HEK293 (cell line): ENCODE results near the gene ZEB2.

Experiments
- RBAK ChIP-seq: fragments of 450-650 bp; formaldehyde crosslinking; IDR thresholded peaks from 2 replicates; pipeline ENCODE4 v1.5.1; 2016; ENCODE audit warnings: missing biosample characterization, missing genetic modification characterization
- REPIN1 ChIP-seq: fragments of 450-650 bp; formaldehyde crosslinking; IDR thresholded peaks from 2 replicates; pipeline ENCODE4 v1.5.1; 2017; ENCODE audit warnings: missing biosample characterization, missing genetic modification characterization, low read depth
- YY1 ChIP-seq: fragments of 450-650 bp; formaldehyde crosslinking; IDR thresholded peaks from 2 replicates; pipeline ENCODE4 v1.5.1; 2018; ENCODE audit warnings: missing biosample characterization, missing genetic modification characterization
- ZBTB7A ChIP-seq: fragments of 450-650 bp; formaldehyde crosslinking; IDR thresholded peaks from 2 replicates; pipeline ENCODE4 v1.5.1; 2016; ENCODE audit warnings: low read depth, missing biosample characterization, missing genetic modification characterization
- ZNF747 ChIP-seq: fragments of 450-650 bp; formaldehyde crosslinking; IDR thresholded peaks from 2 replicates; pipeline ENCODE4 v1.5.1; 2016; ENCODE audit warnings: missing biosample characterization, missing genetic modification characterization
- TF ChIP-seq, protein P1 (sequence below): fragments of 450-650 bp; IDR thresholded peaks from 2 replicates; pipeline ENCODE4 v1.5.1; 2018; ENCODE audit warnings: missing biosample characterization, missing genetic modification characterization
- TF ChIP-seq, protein P2 (sequence below): fragments of 450-650 bp; formaldehyde crosslinking; IDR thresholded peaks from 2 replicates; pipeline ENCODE4 v1.5.1; 2016; ENCODE audit warnings: missing biosample characterization, missing genetic modification characterization
- TF ChIP-seq, protein P3 (sequence below): fragments of 450-650 bp; formaldehyde crosslinking; IDR thresholded peaks from 2 replicates; pipeline ENCODE4 v1.5.1; 2016; ENCODE audit warnings: missing biosample characterization, missing genetic modification characterization
- TF ChIP-seq, protein P4 (sequence below): fragments of 450-650 bp; formaldehyde crosslinking; IDR thresholded peaks from 2 replicates; pipeline ENCODE4 v1.5.1; 2016; ENCODE audit warnings: missing biosample characterization, missing genetic modification characterization
- TF ChIP-seq, protein P5 (sequence below): fragments of 450-650 bp; formaldehyde crosslinking; IDR thresholded peaks from 2 replicates; pipeline ENCODE4 v1.5.1; 2017; ENCODE audit warnings: missing biosample characterization, missing genetic modification characterization
- TF ChIP-seq, protein P6 (sequence below): fragments of 450-650 bp; formaldehyde crosslinking; IDR thresholded peaks from 2 replicates; pipeline ENCODE4 v1.5.1; 2016; ENCODE audit warnings: missing biosample characterization, missing genetic modification characterization, low read depth
- TF ChIP-seq, protein P7 (sequence below): fragments of 450-650 bp; formaldehyde crosslinking; IDR thresholded peaks from 2 replicates; pipeline ENCODE4 v1.5.1; 2016; ENCODE audit warnings: missing biosample characterization, missing genetic modification characterization
- TF ChIP-seq, protein P8 (sequence below): fragments of 450-650 bp; formaldehyde crosslinking; IDR thresholded peaks from 2 replicates; pipeline ENCODE4 v1.5.1; 2016; ENCODE audit warnings: missing biosample characterization, missing genetic modification characterization

DNA sequence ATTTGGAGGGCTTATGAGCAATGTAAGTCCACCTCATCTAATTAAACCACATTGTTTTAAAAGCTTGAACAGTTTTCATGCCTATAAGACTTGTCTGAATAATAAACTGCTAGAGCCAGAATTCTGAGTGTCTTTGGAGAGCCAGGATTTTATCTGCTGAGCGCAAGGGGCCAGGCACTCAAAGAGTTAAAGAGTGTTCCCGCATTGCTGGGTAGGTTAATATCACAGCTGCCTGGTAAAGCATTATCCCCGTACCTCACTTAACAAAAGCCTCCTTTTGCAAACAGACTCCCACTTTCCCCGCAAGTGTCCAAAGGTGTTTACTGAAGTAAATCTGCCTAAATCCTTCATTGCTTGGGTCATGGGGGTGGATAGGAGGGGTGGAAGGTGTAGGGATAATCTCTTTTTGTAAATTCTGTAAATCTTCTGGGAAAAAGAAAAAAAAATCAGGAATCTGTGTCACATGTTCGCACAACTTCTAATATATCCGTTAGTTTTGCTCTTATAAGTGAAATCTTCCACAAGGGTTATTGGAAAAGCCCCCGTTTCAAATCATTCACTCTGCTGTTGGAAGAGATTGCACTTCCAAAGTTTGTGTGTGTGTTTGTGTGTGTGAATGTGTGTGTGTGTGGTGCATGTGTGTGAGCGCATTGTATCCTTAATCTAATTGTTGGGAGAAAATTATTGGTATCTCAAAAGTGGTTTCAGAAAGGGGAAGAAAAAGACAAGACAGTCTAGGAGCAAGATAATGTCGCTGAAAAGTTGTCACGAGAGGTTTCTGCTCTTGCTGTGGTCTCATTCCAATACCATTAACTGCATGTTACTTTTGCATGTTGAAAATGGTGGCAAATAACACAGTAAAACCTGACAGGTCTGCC is 10.7 kb downstream of the ZEB2 start:
- TF ChIP-seq, protein P1, sequence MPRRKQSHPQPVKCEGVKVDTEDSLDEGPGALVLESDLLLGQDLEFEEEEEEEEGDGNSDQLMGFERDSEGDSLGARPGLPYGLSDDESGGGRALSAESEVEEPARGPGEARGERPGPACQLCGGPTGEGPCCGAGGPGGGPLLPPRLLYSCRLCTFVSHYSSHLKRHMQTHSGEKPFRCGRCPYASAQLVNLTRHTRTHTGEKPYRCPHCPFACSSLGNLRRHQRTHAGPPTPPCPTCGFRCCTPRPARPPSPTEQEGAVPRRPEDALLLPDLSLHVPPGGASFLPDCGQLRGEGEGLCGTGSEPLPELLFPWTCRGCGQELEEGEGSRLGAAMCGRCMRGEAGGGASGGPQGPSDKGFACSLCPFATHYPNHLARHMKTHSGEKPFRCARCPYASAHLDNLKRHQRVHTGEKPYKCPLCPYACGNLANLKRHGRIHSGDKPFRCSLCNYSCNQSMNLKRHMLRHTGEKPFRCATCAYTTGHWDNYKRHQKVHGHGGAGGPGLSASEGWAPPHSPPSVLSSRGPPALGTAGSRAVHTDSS (tag by site-specific recombination): no peak
- TF ChIP-seq, protein P2, sequence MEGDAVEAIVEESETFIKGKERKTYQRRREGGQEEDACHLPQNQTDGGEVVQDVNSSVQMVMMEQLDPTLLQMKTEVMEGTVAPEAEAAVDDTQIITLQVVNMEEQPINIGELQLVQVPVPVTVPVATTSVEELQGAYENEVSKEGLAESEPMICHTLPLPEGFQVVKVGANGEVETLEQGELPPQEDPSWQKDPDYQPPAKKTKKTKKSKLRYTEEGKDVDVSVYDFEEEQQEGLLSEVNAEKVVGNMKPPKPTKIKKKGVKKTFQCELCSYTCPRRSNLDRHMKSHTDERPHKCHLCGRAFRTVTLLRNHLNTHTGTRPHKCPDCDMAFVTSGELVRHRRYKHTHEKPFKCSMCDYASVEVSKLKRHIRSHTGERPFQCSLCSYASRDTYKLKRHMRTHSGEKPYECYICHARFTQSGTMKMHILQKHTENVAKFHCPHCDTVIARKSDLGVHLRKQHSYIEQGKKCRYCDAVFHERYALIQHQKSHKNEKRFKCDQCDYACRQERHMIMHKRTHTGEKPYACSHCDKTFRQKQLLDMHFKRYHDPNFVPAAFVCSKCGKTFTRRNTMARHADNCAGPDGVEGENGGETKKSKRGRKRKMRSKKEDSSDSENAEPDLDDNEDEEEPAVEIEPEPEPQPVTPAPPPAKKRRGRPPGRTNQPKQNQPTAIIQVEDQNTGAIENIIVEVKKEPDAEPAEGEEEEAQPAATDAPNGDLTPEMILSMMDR (tag by site-specific recombination): no peak
- TF ChIP-seq, protein P3, sequence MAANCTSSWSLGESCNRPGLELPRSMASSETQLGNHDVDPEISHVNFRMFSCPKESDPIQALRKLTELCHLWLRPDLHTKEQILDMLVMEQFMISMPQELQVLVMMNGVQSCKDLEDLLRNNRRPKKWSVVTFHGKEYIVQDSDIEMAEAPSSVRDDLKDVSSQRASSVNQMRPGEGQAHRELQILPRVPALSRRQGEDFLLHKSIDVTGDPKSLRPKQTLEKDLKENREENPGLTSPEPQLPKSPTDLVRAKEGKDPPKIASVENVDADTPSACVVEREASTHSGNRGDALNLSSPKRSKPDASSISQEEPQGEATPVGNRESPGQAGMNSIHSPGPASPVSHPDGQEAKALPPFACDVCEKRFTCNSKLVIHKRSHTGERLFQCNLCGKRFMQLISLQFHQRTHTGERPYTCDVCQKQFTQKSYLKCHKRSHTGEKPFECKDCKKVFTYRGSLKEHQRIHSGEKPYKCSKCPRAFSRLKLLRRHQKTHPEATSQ: no peak
- no peak for TF ChIP-seq REPIN1 (tag by site-specific recombination)
- TF ChIP-seq ZNF747: no peak
- TF ChIP-seq, protein P4, sequence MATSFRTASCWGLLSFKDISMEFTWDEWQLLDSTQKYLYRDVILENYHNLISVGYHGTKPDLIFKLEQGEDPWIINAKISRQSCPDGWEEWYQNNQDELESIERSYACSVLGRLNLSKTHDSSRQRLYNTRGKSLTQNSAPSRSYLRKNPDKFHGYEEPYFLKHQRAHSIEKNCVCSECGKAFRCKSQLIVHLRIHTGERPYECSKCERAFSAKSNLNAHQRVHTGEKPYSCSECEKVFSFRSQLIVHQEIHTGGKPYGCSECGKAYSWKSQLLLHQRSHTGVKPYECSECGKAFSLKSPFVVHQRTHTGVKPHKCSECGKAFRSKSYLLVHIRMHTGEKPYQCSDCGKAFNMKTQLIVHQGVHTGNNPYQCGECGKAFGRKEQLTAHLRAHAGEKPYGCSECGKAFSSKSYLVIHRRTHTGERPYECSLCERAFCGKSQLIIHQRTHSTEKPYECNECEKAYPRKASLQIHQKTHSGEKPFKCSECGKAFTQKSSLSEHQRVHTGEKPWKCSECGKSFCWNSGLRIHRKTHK (tag by site-specific recombination): no peak
- TF ChIP-seq YY1 (tag by site-specific recombination): no peak
- TF ChIP-seq, protein P5, sequence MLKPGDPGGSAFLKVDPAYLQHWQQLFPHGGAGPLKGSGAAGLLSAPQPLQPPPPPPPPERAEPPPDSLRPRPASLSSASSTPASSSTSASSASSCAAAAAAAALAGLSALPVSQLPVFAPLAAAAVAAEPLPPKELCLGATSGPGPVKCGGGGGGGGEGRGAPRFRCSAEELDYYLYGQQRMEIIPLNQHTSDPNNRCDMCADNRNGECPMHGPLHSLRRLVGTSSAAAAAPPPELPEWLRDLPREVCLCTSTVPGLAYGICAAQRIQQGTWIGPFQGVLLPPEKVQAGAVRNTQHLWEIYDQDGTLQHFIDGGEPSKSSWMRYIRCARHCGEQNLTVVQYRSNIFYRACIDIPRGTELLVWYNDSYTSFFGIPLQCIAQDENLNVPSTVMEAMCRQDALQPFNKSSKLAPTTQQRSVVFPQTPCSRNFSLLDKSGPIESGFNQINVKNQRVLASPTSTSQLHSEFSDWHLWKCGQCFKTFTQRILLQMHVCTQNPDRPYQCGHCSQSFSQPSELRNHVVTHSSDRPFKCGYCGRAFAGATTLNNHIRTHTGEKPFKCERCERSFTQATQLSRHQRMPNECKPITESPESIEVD (tag by site-specific recombination): no peak
- no peak for TF ChIP-seq ZBTB7A
- TF ChIP-seq, protein P6, sequence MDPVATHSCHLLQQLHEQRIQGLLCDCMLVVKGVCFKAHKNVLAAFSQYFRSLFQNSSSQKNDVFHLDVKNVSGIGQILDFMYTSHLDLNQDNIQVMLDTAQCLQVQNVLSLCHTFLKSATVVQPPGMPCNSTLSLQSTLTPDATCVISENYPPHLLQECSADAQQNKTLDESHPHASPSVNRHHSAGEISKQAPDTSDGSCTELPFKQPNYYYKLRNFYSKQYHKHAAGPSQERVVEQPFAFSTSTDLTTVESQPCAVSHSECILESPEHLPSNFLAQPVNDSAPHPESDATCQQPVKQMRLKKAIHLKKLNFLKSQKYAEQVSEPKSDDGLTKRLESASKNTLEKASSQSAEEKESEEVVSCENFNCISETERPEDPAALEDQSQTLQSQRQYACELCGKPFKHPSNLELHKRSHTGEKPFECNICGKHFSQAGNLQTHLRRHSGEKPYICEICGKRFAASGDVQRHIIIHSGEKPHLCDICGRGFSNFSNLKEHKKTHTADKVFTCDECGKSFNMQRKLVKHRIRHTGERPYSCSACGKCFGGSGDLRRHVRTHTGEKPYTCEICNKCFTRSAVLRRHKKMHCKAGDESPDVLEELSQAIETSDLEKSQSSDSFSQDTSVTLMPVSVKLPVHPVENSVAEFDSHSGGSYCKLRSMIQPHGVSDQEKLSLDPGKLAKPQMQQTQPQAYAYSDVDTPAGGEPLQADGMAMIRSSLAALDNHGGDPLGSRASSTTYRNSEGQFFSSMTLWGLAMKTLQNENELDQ (tag by site-specific recombination): no peak
- TF ChIP-seq, protein P7, sequence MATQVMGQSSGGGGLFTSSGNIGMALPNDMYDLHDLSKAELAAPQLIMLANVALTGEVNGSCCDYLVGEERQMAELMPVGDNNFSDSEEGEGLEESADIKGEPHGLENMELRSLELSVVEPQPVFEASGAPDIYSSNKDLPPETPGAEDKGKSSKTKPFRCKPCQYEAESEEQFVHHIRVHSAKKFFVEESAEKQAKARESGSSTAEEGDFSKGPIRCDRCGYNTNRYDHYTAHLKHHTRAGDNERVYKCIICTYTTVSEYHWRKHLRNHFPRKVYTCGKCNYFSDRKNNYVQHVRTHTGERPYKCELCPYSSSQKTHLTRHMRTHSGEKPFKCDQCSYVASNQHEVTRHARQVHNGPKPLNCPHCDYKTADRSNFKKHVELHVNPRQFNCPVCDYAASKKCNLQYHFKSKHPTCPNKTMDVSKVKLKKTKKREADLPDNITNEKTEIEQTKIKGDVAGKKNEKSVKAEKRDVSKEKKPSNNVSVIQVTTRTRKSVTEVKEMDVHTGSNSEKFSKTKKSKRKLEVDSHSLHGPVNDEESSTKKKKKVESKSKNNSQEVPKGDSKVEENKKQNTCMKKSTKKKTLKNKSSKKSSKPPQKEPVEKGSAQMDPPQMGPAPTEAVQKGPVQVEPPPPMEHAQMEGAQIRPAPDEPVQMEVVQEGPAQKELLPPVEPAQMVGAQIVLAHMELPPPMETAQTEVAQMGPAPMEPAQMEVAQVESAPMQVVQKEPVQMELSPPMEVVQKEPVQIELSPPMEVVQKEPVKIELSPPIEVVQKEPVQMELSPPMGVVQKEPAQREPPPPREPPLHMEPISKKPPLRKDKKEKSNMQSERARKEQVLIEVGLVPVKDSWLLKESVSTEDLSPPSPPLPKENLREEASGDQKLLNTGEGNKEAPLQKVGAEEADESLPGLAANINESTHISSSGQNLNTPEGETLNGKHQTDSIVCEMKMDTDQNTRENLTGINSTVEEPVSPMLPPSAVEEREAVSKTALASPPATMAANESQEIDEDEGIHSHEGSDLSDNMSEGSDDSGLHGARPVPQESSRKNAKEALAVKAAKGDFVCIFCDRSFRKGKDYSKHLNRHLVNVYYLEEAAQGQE (tag by site-specific recombination): no peak
- TF ChIP-seq RBAK (tag by site-specific recombination): no peak
- TF ChIP-seq, protein P8, sequence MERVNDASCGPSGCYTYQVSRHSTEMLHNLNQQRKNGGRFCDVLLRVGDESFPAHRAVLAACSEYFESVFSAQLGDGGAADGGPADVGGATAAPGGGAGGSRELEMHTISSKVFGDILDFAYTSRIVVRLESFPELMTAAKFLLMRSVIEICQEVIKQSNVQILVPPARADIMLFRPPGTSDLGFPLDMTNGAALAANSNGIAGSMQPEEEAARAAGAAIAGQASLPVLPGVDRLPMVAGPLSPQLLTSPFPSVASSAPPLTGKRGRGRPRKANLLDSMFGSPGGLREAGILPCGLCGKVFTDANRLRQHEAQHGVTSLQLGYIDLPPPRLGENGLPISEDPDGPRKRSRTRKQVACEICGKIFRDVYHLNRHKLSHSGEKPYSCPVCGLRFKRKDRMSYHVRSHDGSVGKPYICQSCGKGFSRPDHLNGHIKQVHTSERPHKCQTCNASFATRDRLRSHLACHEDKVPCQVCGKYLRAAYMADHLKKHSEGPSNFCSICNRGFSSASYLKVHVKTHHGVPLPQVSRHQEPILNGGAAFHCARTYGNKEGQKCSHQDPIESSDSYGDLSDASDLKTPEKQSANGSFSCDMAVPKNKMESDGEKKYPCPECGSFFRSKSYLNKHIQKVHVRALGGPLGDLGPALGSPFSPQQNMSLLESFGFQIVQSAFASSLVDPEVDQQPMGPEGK (tag by site-specific recombination): no peak
